Mesodermal cell (in vitro differentiated cells): Measurements from ENCODE around the gene NEDD4L.
A peak's percentile ranks its signal among the peaks of the same experiment; 100 is the strongest.

Experiments
- H3K27ac ChIP-seq: 2 replicates; pipeline ENCODE4 v1.7.0; 2013; ENCODE audit warnings: mild to moderate bottlenecking, low read depth, low read length, moderate library complexity; ENCODE audit not compliant: severe bottlenecking
- H3K36me3 ChIP-seq: 2 replicates; pipeline ENCODE4 v1.7.1; 2013; ENCODE audit warnings: mild to moderate bottlenecking, low read length, moderate library complexity; ENCODE audit not compliant: control insufficient read depth, insufficient read depth
- H3K4me1 ChIP-seq: one replicate; pipeline ENCODE4 v1.7.1; 2013; ENCODE audit warnings: mild to moderate bottlenecking, low read length; ENCODE audit not compliant: insufficient read depth, control insufficient read depth, poor library complexity, severe bottlenecking
- H3K4me3 ChIP-seq: 2 replicates; pipeline ENCODE4 v1.7.0; 2013; ENCODE audit warnings: low read length, control low read depth, mild to moderate bottlenecking; ENCODE audit not compliant: insufficient read depth, poor library complexity, severe bottlenecking; ENCODE audit errors: extremely low read depth
- H3K9me3 ChIP-seq: 2 replicates; pipeline ENCODE4 v1.7.1; 2013; ENCODE audit warnings: mild to moderate bottlenecking, low read length, moderate library complexity; ENCODE audit not compliant: control insufficient read depth
- WGBS, 2 experiments: methylation state at CpG; one replicate each; pipeline ENCODE4 v1.1.5; 2013; ENCODE audit warnings: missing lambda C conversion rate in 2 of 2; ENCODE audit not compliant: insufficient coverage in 2 of 2; 5-methylcytosine and 5-hydroxymethylcytosine counted together

The NEDD4L gene

DNA sequence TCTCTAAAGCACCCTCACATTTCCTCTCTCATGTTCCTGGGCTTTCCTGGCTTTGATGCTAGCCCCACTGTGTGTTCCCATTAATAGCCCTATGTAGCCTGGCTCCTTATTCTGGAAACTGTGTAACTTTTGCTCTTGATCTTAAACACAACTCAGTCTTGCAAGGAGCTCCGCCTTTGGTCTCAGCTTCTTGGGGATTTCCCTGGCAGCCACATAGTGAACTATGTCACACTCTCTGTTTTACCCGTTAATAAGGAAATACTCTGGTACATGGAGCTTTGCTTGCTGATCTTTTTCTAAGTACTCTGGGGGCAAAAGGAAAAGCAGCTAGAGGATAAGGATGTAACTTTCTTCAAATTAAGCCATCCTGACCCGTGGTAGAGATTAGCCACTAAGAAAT, 259.3 kb downstream of the NEDD4L start:
- H3K4me3 ChIP-seq: no peak overlapping the region
- no peaks in the 10 kb centered on the region for H3K36me3 ChIP-seq
- H3K27ac ChIP-seq: no peak overlapping the region
- H3K4me1 ChIP-seq: no peaks in the 10 kb centered on the region
- peaks cover 11% of the 10 kb centered on the region for H3K9me3 ChIP-seq
- 90% methylated on average over 1 to 3 of the region's 3 CpGs for WGBS, 2 experiments

GRCh38 chr18:58305792-58306191, 261.8 kb downstream of the NEDD4L start:
- Histone ChIP-seq H3K36me3 (no peaks in the 10 kb centered on the region), H3K4me3 (no peak overlapping the region), H3K4me1 (no peaks in the 10 kb centered on the region), H3K9me3 (peaks cover 11% of the 10 kb centered on the region), H3K27ac (no peak overlapping the region)
- 83 to 100% methylated on average over 1 of the region's 3 CpGs for WGBS, 2 experiments

DNA sequence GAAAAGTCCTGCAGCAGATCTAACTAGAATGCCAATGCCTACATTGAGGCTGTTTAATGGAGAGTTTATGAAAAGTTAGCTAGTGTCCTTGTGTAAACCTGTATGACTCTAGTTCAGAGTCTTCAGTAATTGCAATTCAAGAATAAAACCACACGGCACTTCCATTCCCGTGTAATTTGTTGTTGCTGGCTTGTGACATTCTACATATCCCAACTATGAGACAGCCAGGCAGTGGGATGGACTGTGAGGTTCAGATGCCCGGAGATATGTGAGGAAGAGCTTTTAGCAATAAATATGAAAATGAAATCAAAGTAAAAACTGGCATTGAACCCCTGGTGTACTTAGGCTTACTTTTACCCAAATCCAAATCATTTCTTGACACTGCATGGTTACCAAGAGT, 263.4 kb downstream of the NEDD4L start:
- 83 to 100% methylated on average over 1 to 2 of the region's 3 CpGs for WGBS, 2 experiments
- peaks cover 11% of the 10 kb centered on the region for H3K9me3 ChIP-seq
- no peaks in the 10 kb centered on the region for H3K36me3 ChIP-seq
- H3K4me3 ChIP-seq: no peak overlapping the region
- H3K4me1 ChIP-seq: no peaks in the 10 kb centered on the region
- H3K27ac ChIP-seq: no peak overlapping the region

DNA sequence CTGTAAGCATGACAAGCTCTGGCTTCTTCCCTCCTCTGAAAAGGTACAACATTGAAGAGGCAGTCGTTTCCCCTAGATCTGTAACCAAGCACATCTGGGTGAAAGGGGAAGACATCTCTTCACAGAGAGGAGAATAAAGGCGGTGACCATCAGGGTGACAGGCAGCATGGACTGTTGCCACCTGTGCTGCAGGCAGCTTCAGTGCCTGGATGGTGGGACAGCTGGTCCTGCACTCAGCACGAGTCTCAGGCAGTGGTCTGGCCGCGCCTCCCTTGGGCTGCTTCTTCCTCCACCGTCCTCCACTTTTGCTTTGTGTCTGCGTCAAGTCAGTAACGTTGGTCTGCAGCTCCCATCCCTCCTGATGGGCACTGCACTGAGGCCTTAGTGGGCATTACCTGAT, 264.4 kb downstream of the NEDD4L start:
- no peak overlapping the region for H3K4me3 ChIP-seq
- H3K27ac ChIP-seq: no peak overlapping the region
- H3K4me1 ChIP-seq: no peaks in the 10 kb centered on the region
- 83 to 86% methylated on average over 7 of the region's 8 CpGs for WGBS, 2 experiments
- no peaks in the 10 kb centered on the region for H3K36me3 ChIP-seq
- peaks cover 11% of the 10 kb centered on the region for H3K9me3 ChIP-seq

DNA sequence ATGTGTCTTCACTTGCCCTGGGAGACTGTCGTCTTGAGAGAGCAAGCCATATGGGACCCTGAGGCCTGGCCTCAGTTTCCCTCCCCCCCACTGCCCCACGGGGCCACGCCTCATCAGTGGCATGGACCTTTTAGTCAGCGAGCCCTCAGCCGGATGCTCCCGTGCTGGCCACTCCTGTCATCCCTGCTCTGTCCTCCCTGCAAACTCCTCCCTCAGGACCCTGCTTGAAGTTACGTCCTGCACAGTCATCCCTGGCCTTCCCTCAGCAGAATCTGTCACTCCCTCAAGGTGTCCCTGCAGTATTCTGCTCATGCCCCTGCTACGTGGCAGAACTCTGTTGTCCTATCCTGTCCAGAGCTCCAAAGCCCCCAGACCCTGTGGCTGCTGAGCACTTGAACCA, 265.1 kb downstream of the NEDD4L start:
- no peaks in the 10 kb centered on the region for H3K36me3 ChIP-seq
- WGBS, 2 experiments: 88% methylated on average over 7 to 8 of the region's 8 CpGs
- H3K4me3 ChIP-seq: no peak overlapping the region
- peaks cover 11% of the 10 kb centered on the region for H3K9me3 ChIP-seq
- H3K27ac ChIP-seq: no peak overlapping the region
- H3K4me1 ChIP-seq: peaks cover 5% of the 10 kb centered on the region

GRCh38 chr18:58309610-58310239, 265.7 kb downstream of the NEDD4L start:
- Histone ChIP-seq H3K4me3 (no peak overlapping the region), H3K9me3 (peaks cover 9% of the 10 kb centered on the region), H3K4me1 (peaks cover 11% of the 10 kb centered on the region), H3K36me3 (no peaks in the 10 kb centered on the region), H3K27ac (no peak overlapping the region)
- WGBS, 2 experiments: 83 to 92% methylated on average over 3 to 6 of the region's 7 CpGs

DNA sequence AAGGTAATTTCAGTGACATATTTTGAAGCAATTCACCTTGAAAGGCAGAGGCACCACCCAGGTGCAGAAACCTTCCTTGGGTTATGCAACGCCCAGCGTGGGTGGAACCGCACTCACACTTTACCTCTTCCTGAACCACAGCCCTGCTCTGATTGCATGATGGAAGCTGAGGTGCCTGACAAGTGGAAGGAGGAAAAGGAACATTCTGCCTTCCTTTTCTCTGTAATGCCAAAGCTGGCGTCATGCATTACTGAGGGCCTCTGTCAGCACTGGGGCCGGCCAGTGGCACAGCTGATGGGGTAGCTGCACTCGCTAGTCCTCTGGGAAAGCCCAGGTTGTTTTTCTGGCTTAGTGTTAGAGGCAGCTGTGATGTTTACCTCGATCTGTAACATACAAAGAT, 266.5 kb downstream of the NEDD4L start:
- Histone ChIP-seq H3K27ac (no peak overlapping the region), H3K4me3 (no peak overlapping the region), H3K4me1 (peaks cover 19% of the 10 kb centered on the region), H3K36me3 (no peaks in the 10 kb centered on the region), H3K9me3 (peaks cover 1% of the 10 kb centered on the region)
- WGBS, 2 experiments: 96% methylated on average over 5 of the region's 7 CpGs; no CpG with 5 or more reads in 1 of the 2 experiments

- WGBS, 2 experiments: 80 to 98% methylated on average over 3 of the region's 6 CpGs
- Histone ChIP-seq H3K27ac (no peak overlapping the region), H3K4me3 (no peak overlapping the region), H3K9me3 (no peaks in the 10 kb centered on the region), H3K4me1 (peaks cover 25% of the 10 kb centered on the region), H3K36me3 (no peaks in the 10 kb centered on the region)
Measured at GRCh38 chr18:58311390-58311789, 267.4 kb downstream of the NEDD4L start.

- peaks cover 30% of the 10 kb centered on the region for H3K4me1 ChIP-seq
- no peaks in the 10 kb centered on the region for H3K36me3 ChIP-seq
- H3K9me3 ChIP-seq: no peaks in the 10 kb centered on the region
- no peak overlapping the region for H3K27ac ChIP-seq
- H3K4me3 ChIP-seq: no peak overlapping the region
- 93 to 98% methylated on average over 4 of the region's 5 CpGs for WGBS, 2 experiments
Measured at GRCh38 chr18:58313491-58314032, 269.5 kb downstream of the NEDD4L start.

DNA sequence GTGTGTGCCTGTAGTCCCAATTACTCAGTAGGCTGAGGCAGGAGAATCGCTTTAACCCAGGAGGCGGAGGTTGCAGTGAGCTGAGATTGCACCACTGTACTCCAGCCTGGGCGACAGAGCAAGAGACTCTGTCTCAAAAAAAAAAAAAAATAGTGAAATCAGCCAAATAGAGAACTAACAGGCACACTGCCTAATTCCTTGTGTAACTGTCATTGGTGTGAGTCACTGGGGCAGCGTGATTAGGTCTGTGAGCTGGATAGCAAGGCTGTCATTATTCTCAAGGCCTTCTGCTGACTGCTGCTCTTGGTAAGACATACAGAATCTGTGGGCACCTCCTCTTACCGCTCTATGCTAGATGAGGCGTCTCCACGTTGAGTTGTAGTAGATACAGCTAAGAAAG, 270.3 kb downstream of the NEDD4L start:
- H3K4me3 ChIP-seq: no peak overlapping the region
- WGBS, 2 experiments: 84 to 100% methylated on average over 1 to 3 of the region's 7 CpGs

GRCh38 chr18:58315041-58315440, 271.0 kb downstream of the NEDD4L start:
- H3K9me3 ChIP-seq: no peaks in the 10 kb centered on the region
- H3K36me3 ChIP-seq: no peaks in the 10 kb centered on the region
- WGBS, 2 experiments: 79 to 88% methylated on average over 7 to 8 of the region's 8 CpGs
- peak overlapping the region; percentile 5 for H3K27ac ChIP-seq
- H3K4me1 ChIP-seq: peaks cover 30% of the 10 kb centered on the region
- no peak overlapping the region for H3K4me3 ChIP-seq

More for the DNA sequence above, 270.3 kb downstream of the NEDD4L start:
- H3K9me3 ChIP-seq: no peaks in the 10 kb centered on the region
- H3K4me1 ChIP-seq: peaks cover 30% of the 10 kb centered on the region
- no peaks in the 10 kb centered on the region for H3K36me3 ChIP-seq
- H3K27ac ChIP-seq: peak overlapping the region; percentile 29
